Neural progenitor cell (in vitro differentiated cells): ENCODE results near the gene COPS8.

Experiments
- CTCF ChIP-seq: fragments of 200-600 bp; sonication (generic); IDR thresholded peaks from 2 replicates; pipeline ENCODE4 v1.5.1; 2017; ENCODE audit warnings: antibody characterized with exemption, mild to moderate bottlenecking
- EZH2phosphoT487 ChIP-seq: fragments of 200-600 bp; sonication (generic); IDR thresholded peaks from 2 replicates; pipeline ENCODE4 v1.6.1; 2017; ENCODE audit warnings: antibody characterized with exemption

GRCh38 chr2:237126519-237127174 lies 41.0 kb downstream of the COPS8 start:
- TF ChIP-seq EZH2phosphoT487 = no peak
- TF ChIP-seq CTCF = no peak
